Measurements from ENCODE around the gene CD2BP2. TPM values are rescaled to one million over a fixed set of nuclear protein-coding genes. Genes with fewer than 3 reads are reported as not detected.

CD2BP2 gene
- total and polyA plus RNA-seq, 2 of the 13 experiments (the other 11 are each of a cell fraction or from before 2014, with no cell fraction given), result 24.9 to 54.6 TPM

DNA sequence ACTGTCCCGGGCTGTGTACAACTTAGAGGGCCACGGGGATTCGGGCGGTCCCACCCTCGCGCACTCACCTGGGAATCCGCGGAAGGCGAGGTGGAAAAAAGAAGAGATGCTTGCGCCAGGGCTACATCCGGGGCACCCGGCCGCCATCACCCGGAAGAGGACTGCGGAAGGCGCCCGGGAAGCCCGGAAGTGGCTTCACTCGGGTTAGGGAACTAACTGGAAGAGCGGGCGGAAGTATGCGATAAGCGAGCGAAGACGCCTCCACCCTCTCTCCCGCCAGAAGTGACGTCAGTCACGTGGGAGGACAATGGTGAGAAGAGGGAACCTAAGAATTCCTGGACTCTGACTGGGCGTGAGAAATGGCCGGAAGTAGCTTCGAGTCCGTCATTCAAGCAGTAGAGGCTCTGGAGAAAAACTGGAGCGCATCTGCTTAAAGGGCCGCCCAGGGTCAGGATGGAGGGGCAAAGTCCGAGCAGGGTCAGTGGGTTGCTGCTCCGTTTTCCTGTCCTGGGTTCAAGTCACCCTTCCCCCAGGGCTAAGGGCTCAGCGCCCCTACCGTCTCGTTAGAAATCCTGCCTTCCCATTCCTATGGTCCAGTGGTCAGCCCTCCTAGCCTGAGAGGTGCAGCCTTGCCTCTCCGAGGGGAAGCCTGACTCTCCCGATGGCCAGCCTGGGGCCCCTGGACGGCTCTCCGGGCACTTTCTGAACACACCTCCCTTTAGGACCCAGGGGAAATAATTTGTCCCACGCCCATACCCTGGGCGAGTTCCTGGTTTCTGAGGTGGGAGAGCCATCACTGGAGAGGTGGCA lies at the start of gene CD2BP2 (continued):
- no peak for TF ChIP-seq ZNF841 (CRISPR knock-in tag; IDR thresholded peaks at IDR 0.05; ENCODE audit: borderline replicate concordance)
- TF ChIP-seq ETV6 (CRISPR knock-in tag; conservative IDR thresholded peaks at IDR 0.05), result peak; percentile 90; the same call in 1 of the 2 replicates
- 0 out of 2 replicates have a peak, but pooled peaks have one; percentile 80 for TF ChIP-seq MEIS2 (CRISPR knock-in tag; IDR thresholded peaks at IDR 0.05)
- no peak for TF ChIP-seq FOXP1 (IDR thresholded peaks at IDR 0.05)
- 0 out of 2 replicates have a peak, but pooled peaks have one; percentile 6 for TF ChIP-seq FOXP1 (CRISPR knock-in tag; IDR thresholded peaks at IDR 0.05)
- peak; percentile 25; the same call in 1 of the 2 replicates for TF ChIP-seq TOE1 (CRISPR knock-in tag; IDR thresholded peaks at IDR 0.05)
- no peak for TF ChIP-seq ZNF562 (CRISPR knock-in tag; IDR thresholded peaks at IDR 0.05; ENCODE audit: borderline replicate concordance)
- TF ChIP-seq, protein P1, sequence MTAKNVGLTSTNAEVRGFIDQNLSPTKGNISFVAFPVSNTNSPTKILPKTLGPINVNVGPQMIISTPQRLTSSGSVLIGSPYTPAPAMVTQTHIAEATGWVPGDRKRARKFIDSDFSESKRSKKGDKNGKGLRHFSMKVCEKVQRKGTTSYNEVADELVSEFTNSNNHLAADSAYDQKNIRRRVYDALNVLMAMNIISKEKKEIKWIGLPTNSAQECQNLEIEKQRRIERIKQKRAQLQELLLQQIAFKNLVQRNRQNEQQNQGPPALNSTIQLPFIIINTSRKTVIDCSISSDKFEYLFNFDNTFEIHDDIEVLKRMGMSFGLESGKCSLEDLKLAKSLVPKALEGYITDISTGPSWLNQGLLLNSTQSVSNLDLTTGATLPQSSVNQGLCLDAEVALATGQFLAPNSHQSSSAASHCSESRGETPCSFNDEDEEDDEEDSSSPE (CRISPR knock-in tag; IDR thresholded peaks at IDR 0.05), result peak; percentile 98
- peak; percentile 65 for TF ChIP-seq TAF1 (CRISPR knock-in tag; IDR thresholded peaks at IDR 0.05)
- TF ChIP-seq ZNF251 (CRISPR knock-in tag; IDR thresholded peaks at IDR 0.05), result 0 out of 2 replicates have a peak, but pooled peaks have one; percentile 6
- peak; percentile 42 for TF ChIP-seq CHD2 (IDR thresholded peaks at IDR 0.05; ENCODE audit: low read depth, low read length)
- TF ChIP-seq ZNF577 (CRISPR knock-in tag; IDR thresholded peaks at IDR 0.05; ENCODE audit: borderline replicate concordance, low read depth), result no peak
- TF ChIP-seq, protein P2, sequence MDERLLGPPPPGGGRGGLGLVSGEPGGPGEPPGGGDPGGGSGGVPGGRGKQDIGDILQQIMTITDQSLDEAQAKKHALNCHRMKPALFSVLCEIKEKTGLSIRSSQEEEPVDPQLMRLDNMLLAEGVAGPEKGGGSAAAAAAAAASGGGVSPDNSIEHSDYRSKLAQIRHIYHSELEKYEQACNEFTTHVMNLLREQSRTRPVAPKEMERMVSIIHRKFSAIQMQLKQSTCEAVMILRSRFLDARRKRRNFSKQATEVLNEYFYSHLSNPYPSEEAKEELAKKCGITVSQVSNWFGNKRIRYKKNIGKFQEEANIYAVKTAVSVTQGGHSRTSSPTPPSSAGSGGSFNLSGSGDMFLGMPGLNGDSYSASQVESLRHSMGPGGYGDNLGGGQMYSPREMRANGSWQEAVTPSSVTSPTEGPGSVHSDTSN (CRISPR knock-in tag; IDR thresholded peaks at IDR 0.05), result no peak
- 0 out of 2 replicates have a peak, but pooled peaks have one; percentile 44 for TF ChIP-seq ZNF773 (CRISPR knock-in tag; IDR thresholded peaks at IDR 0.05; ENCODE audit: borderline replicate concordance)
- TF ChIP-seq, protein P3, sequence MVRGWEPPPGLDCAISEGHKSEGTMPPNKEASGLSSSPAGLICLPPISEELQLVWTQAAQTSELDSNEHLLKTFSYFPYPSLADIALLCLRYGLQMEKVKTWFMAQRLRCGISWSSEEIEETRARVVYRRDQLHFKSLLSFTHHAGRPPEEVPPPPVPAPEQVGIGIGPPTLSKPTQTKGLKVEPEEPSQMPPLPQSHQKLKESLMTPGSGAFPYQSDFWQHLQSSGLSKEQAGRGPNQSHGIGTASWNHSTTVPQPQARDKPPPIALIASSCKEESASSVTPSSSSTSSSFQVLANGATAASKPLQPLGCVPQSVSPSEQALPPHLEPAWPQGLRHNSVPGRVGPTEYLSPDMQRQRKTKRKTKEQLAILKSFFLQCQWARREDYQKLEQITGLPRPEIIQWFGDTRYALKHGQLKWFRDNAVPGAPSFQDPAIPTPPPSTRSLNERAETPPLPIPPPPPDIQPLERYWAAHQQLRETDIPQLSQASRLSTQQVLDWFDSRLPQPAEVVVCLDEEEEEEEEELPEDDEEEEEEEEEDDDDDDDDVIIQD (CRISPR knock-in tag; IDR thresholded peaks at IDR 0.05; ENCODE audit: low read depth), result no peak
- TF ChIP-seq, protein P4, sequence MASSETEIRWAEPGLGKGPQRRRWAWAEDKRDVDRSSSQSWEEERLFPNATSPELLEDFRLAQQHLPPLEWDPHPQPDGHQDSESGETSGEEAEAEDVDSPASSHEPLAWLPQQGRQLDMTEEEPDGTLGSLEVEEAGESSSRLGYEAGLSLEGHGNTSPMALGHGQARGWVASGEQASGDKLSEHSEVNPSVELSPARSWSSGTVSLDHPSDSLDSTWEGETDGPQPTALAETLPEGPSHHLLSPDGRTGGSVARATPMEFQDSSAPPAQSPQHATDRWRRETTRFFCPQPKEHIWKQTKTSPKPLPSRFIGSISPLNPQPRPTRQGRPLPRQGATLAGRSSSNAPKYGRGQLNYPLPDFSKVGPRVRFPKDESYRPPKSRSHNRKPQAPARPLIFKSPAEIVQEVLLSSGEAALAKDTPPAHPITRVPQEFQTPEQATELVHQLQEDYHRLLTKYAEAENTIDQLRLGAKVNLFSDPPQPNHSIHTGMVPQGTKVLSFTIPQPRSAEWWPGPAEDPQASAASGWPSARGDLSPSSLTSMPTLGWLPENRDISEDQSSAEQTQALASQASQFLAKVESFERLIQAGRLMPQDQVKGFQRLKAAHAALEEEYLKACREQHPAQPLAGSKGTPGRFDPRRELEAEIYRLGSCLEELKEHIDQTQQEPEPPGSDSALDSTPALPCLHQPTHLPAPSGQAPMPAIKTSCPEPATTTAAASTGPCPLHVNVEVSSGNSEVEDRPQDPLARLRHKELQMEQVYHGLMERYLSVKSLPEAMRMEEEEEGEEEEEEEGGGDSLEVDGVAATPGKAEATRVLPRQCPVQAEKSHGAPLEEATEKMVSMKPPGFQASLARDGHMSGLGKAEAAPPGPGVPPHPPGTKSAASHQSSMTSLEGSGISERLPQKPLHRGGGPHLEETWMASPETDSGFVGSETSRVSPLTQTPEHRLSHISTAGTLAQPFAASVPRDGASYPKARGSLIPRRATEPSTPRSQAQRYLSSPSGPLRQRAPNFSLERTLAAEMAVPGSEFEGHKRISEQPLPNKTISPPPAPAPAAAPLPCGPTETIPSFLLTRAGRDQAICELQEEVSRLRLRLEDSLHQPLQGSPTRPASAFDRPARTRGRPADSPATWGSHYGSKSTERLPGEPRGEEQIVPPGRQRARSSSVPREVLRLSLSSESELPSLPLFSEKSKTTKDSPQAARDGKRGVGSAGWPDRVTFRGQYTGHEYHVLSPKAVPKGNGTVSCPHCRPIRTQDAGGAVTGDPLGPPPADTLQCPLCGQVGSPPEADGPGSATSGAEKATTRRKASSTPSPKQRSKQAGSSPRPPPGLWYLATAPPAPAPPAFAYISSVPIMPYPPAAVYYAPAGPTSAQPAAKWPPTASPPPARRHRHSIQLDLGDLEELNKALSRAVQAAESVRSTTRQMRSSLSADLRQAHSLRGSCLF (CRISPR knock-in tag; IDR thresholded peaks at IDR 0.05; ENCODE audit: borderline replicate concordance), result no peak; the same call in 1 of the 2 replicates
- no peak for TF ChIP-seq SMARCC2 (IDR thresholded peaks at IDR 0.05)
- peak; percentile 74 for TF ChIP-seq MTF1 (CRISPR knock-in tag; IDR thresholded peaks at IDR 0.05)
- TF ChIP-seq ZNF672 (CRISPR knock-in tag; IDR thresholded peaks at IDR 0.05), result no peak
- TF ChIP-seq, protein P5, sequence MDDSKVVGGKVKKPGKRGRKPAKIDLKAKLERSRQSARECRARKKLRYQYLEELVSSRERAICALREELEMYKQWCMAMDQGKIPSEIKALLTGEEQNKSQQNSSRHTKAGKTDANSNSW (CRISPR knock-in tag; IDR thresholded peaks at IDR 0.05; ENCODE audit: borderline replicate concordance), result 0 out of 2 replicates have a peak, but pooled peaks have one; percentile 24
